Activated naive CD8-positive, alpha-beta T cell treated with anti-CD3 and anti-CD28 coated beads, Interleukin-2, amount 50 U/mL, for 16 hours (primary cell): ENCODE measurements around the gene BLVRA.

Source experiments
- DNase-seq: peaks from one replicate; pipeline ENCODE4 v3.0.0-alpha.2; 2020; ENCODE audit warnings: low read depth, low spot score

BLVRA gene

GRCh38 chr7:43749383-43749940, 9.0 kb upstream of the BLVRA start:
- DNase-seq = no peak

- DNase-seq = no peak
These were observed 8.2 kb upstream of the BLVRA start for GRCh38 chr7:43750016-43750887.

GRCh38 chr7:43752411-43752810, 6.1 kb upstream of the BLVRA start:
- DNase-seq = no peak

- no peak for DNase-seq
These were observed 5.1 kb upstream of the BLVRA start for GRCh38 chr7:43753271-43753810.

- DNase-seq = no peak
These were observed 4.6 kb upstream of the BLVRA start for GRCh38 chr7:43753843-43754242.

GRCh38 chr7:43754596-43754995, 3.9 kb upstream of the BLVRA start:
- DNase-seq = no peak

- DNase-seq = no peak
These were observed 2.0 kb upstream of the BLVRA start for GRCh38 chr7:43756368-43757072.

- DNase-seq = no peak
These were observed 1.3 kb upstream of the BLVRA start for GRCh38 chr7:43757073-43757720.

- peak; percentile 7 for DNase-seq
These were observed 573 bp downstream of the BLVRA start for GRCh38 chr7:43758822-43759683.

GRCh38 chr7:43760861-43761260, 2.4 kb downstream of the BLVRA start:
- no peak for DNase-seq

GRCh38 chr7:43761382-43761781, 2.9 kb downstream of the BLVRA start:
- no peak for DNase-seq

GRCh38 chr7:43761938-43762692, 3.6 kb downstream of the BLVRA start:
- DNase-seq = no peak

GRCh38 chr7:43763183-43763582, 4.7 kb downstream of the BLVRA start:
- DNase-seq = no peak

- DNase-seq = no peak
These were observed 5.7 kb downstream of the BLVRA start for GRCh38 chr7:43764039-43764761.

GRCh38 chr7:43764807-43765491, 6.5 kb downstream of the BLVRA start:
- no peak for DNase-seq

GRCh38 chr7:43766564-43766963, 8.1 kb downstream of the BLVRA start:
- no peak for DNase-seq

GRCh38 chr7:43767311-43767710, 8.8 kb downstream of the BLVRA start:
- DNase-seq = no peak

- no peak for DNase-seq
These were observed 9.9 kb downstream of the BLVRA start for GRCh38 chr7:43768201-43768886.
